GM23338 (cell line): ENCODE measurements around the gene SNX11. TPM values are rescaled to one million over a fixed set of nuclear protein-coding genes. Genes with fewer than 3 reads are reported as not detected.

Experiments used
- ATAC-seq: fragments of 200-7000 bp; cut with Tn5 transposase; 3 replicates; pipeline ENCODE4 v1.9.1; 2020
- DNase-seq: peaks from one replicate; pipeline ENCODE4 v3.0.0-alpha.2; 2015; ENCODE audit warnings: low spot score
- H2AFZ ChIP-seq: fragments of 200-600 bp; sonication (generic); 2 replicates; pipeline ENCODE4 v1.8.0; 2016; ENCODE audit warnings: antibody characterized with exemption, mild to moderate bottlenecking, moderate library complexity
- H3F3A ChIP-seq: fragments of 200-600 bp; sonication (generic); replicated peaks from 2 replicates; pipeline ENCODE4 v1.8.0; 2017; ENCODE audit warnings: antibody characterized with exemption, mixed run types, low read depth
- H3K27ac ChIP-seq: fragments of 200-600 bp; sonication (generic); 2 replicates; pipeline ENCODE4 v1.6.1; 2016; ENCODE audit warnings: low read depth
- H3K27me3 ChIP-seq: fragments of 200-600 bp; sonication (generic); 2 replicates; pipeline ENCODE4 v1.8.0; 2016; ENCODE audit warnings: mild to moderate bottlenecking, mixed run types, moderate library complexity; ENCODE audit not compliant: insufficient read depth
- H3K36me3 ChIP-seq: fragments of 200-600 bp; sonication (generic); 2 replicates; pipeline ENCODE4 v1.8.0; 2016; ENCODE audit warnings: mild to moderate bottlenecking; ENCODE audit not compliant: insufficient read depth
- H3K4me1 ChIP-seq: fragments of 200-600 bp; sonication (generic); 2 replicates; pipeline ENCODE4 v1.8.0; 2016; ENCODE audit warnings: mild to moderate bottlenecking, moderate library complexity; ENCODE audit not compliant: insufficient read depth
- H3K4me2 ChIP-seq: fragments of 200-600 bp; sonication (generic); 2 replicates; pipeline ENCODE4 v1.7.1; 2017; ENCODE audit warnings: mixed run types
- H3K4me3 ChIP-seq: fragments of 200-600 bp; sonication (generic); 2 replicates; pipeline ENCODE4 v1.6.1; 2016; ENCODE audit warnings: mixed run types
- H3K79me2 ChIP-seq: fragments of 200-600 bp; sonication (generic); replicated peaks from 2 replicates; pipeline ENCODE4 v1.8.0; 2017; ENCODE audit warnings: mild to moderate bottlenecking; ENCODE audit not compliant: insufficient read depth
- H3K9me2 ChIP-seq: fragments of 200-600 bp; sonication (generic); 2 replicates; pipeline ENCODE4 v1.8.0; 2017; ENCODE audit not compliant: insufficient read depth
- H4K20me1 ChIP-seq: fragments of 200-600 bp; sonication (generic); replicated peaks from 2 replicates; pipeline ENCODE4 v1.8.0; 2017; ENCODE audit warnings: mild to moderate bottlenecking; ENCODE audit not compliant: insufficient read depth
- H3K27ac Mint-ChIP-seq: 2 replicates; pipeline ENCODE4 v1.8.0; 2020; ENCODE audit warnings: inconsistent platforms, mild to moderate bottlenecking, moderate library complexity, mixed read lengths
- H3K27me3 Mint-ChIP-seq: 3 replicates; pipeline ENCODE4 v1.8.0; 2022; ENCODE audit warnings: low read depth, mild to moderate bottlenecking, moderate library complexity, mixed read lengths, inconsistent platforms; ENCODE audit not compliant: insufficient read depth, poor library complexity
- H3K36me3 Mint-ChIP-seq: 3 replicates; pipeline ENCODE4 v1.8.0; 2021; ENCODE audit warnings: low read depth, mild to moderate bottlenecking, inconsistent platforms, moderate library complexity, mixed read lengths
- H3K4me1 Mint-ChIP-seq: 3 replicates; pipeline ENCODE4 v1.8.0; 2020; ENCODE audit warnings: mild to moderate bottlenecking, inconsistent platforms, mixed read lengths
- H3K4me3 Mint-ChIP-seq: 3 replicates; pipeline ENCODE4 v1.8.0; 2021; ENCODE audit warnings: moderate library complexity, mild to moderate bottlenecking, inconsistent platforms, mixed read lengths
- H3K9me3 Mint-ChIP-seq: 3 replicates; pipeline ENCODE4 v1.8.0; 2020; ENCODE audit warnings: moderate library complexity, mild to moderate bottlenecking, inconsistent platforms, mixed read lengths
- CREB1 ChIP-seq: fragments of 250-450 bp; sonication (Bioruptor Pico); IDR thresholded peaks from 2 replicates; pipeline ENCODE4 v1.5.0; 2020; ENCODE audit warnings: low read depth, mild to moderate bottlenecking, moderate library complexity
- ETS1 ChIP-seq: IDR thresholded peaks from 2 replicates; pipeline ENCODE4 v1.6.1; 2016; ENCODE audit warnings: antibody characterized with exemption
- EZH2 ChIP-seq: fragments of 200-600 bp; sonication (generic); IDR thresholded peaks from one replicate; pipeline ENCODE4 v1.8.0; 2017; ENCODE audit warnings: antibody characterized with exemption, mild to moderate bottlenecking, low read depth; ENCODE audit not compliant: unreplicated experiment
- EZH2phosphoT487 ChIP-seq: fragments of 200-600 bp; sonication (generic); IDR thresholded peaks from one replicate; pipeline ENCODE4 v1.8.1; 2018; ENCODE audit warnings: antibody characterized with exemption; ENCODE audit not compliant: unreplicated experiment
- JUNB ChIP-seq: IDR thresholded peaks from one replicate; pipeline ENCODE4 v1.6.1; 2016; ENCODE audit warnings: antibody characterized with exemption; ENCODE audit not compliant: unreplicated experiment
- NANOG ChIP-seq: IDR thresholded peaks from 2 replicates; pipeline ENCODE4 v1.6.1; 2016; ENCODE audit warnings: antibody characterized with exemption, borderline replicate concordance
- POLR2AphosphoS5 ChIP-seq: IDR thresholded peaks from 2 replicates; pipeline ENCODE4 v1.6.1; 2016; ENCODE audit warnings: antibody characterized with exemption, low read depth
- STAT1 ChIP-seq: IDR thresholded peaks from one replicate; pipeline ENCODE4 v1.6.1; 2016; ENCODE audit warnings: antibody characterized with exemption; ENCODE audit not compliant: unreplicated experiment
- ZNF114 ChIP-seq: fragments of 250-450 bp; sonication (Bioruptor Pico); IDR thresholded peaks from 2 replicates; pipeline ENCODE4 v1.5.0; 2020; ENCODE audit warnings: mild to moderate bottlenecking, moderate library complexity
- ZNF462 ChIP-seq: fragments of 250-450 bp; sonication (Bioruptor Pico); IDR thresholded peaks from 2 replicates; pipeline ENCODE4 v1.5.0; 2020; ENCODE audit warnings: mild to moderate bottlenecking, moderate library complexity
- polyA plus RNA-seq: library from polyadenylated mRNA; unstranded; fragments of >200 nt; fragmentation: Nextera tagmentation; extraction: Ambion mirVana; gene quantifications from 2 replicates; pipeline ENCODE4 v1.2.1, GENCODE V29; 2016
- total RNA-seq: library from RNA; depleted of rRNA; stranded (reverse); fragments of >200 nt; shearing (Covaris generic); gene quantifications from 2 replicates; pipeline ENCODE4 v1.2.3, GENCODE V29; 2014
- TF ChIP-seq, protein P1 (sequence below), 2 experiments: fragments of 200-600 bp in 1 of 2; sonication (generic) in 1 of 2; conservative IDR thresholded peaks; 2 replicates each; pipeline versions ENCODE4 v1.5.1 to v1.6.1; 2016 to 2017; ENCODE audit warnings: antibody characterized with exemption in 2 of 2, low read depth in 2 of 2, mild to moderate bottlenecking in 2 of 2, moderate library complexity in 1 of 2
- TF ChIP-seq, protein P2 (sequence below): IDR thresholded peaks from one replicate; pipeline ENCODE4 v1.6.1; 2018; ENCODE audit warnings: antibody characterized with exemption; ENCODE audit not compliant: unreplicated experiment

The SNX11 gene
- total and polyA plus RNA-seq, 2 experiments from 2014 or later: 7.9 to 16.3 TPM

- Histone ChIP-seq H4K20me1 (no peaks in the 10 kb centered on the region), H3F3A (no peaks in the 10 kb centered on the region; the same call in 1 of the 2 replicates), H3K27me3 (no peaks in the 10 kb centered on the region), H3K4me1 (peaks cover 20% of the 10 kb centered on the region), H3K27ac (no peak overlapping the region), H2AFZ (0 out of 2 replicates have a peak overlapping the region, but pooled peaks have one; percentile 30), H3K79me2 (no peaks in the 10 kb centered on the region), H3K9me2 (no peaks in the 10 kb centered on the region), H3K4me3 (no peak overlapping the region), H3K4me2 (no peak overlapping the region), H3K36me3 (no peaks in the 10 kb centered on the region)
- Mint-ChIP-seq H3K27me3 (peaks cover 11% of the 10 kb centered on the region), H3K27ac (no peak overlapping the region), H3K9me3 (no peaks in the 10 kb centered on the region), H3K4me3 (no peak overlapping the region), H3K4me1 (peaks cover 37% of the 10 kb centered on the region), H3K36me3 (no peaks in the 10 kb centered on the region)
- TF ChIP-seq, protein P1, sequence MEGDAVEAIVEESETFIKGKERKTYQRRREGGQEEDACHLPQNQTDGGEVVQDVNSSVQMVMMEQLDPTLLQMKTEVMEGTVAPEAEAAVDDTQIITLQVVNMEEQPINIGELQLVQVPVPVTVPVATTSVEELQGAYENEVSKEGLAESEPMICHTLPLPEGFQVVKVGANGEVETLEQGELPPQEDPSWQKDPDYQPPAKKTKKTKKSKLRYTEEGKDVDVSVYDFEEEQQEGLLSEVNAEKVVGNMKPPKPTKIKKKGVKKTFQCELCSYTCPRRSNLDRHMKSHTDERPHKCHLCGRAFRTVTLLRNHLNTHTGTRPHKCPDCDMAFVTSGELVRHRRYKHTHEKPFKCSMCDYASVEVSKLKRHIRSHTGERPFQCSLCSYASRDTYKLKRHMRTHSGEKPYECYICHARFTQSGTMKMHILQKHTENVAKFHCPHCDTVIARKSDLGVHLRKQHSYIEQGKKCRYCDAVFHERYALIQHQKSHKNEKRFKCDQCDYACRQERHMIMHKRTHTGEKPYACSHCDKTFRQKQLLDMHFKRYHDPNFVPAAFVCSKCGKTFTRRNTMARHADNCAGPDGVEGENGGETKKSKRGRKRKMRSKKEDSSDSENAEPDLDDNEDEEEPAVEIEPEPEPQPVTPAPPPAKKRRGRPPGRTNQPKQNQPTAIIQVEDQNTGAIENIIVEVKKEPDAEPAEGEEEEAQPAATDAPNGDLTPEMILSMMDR (conservative IDR thresholded peaks at IDR 0.05; ENCODE audit: low read depth in 2 of 2): no peak
- TF ChIP-seq, protein P2, sequence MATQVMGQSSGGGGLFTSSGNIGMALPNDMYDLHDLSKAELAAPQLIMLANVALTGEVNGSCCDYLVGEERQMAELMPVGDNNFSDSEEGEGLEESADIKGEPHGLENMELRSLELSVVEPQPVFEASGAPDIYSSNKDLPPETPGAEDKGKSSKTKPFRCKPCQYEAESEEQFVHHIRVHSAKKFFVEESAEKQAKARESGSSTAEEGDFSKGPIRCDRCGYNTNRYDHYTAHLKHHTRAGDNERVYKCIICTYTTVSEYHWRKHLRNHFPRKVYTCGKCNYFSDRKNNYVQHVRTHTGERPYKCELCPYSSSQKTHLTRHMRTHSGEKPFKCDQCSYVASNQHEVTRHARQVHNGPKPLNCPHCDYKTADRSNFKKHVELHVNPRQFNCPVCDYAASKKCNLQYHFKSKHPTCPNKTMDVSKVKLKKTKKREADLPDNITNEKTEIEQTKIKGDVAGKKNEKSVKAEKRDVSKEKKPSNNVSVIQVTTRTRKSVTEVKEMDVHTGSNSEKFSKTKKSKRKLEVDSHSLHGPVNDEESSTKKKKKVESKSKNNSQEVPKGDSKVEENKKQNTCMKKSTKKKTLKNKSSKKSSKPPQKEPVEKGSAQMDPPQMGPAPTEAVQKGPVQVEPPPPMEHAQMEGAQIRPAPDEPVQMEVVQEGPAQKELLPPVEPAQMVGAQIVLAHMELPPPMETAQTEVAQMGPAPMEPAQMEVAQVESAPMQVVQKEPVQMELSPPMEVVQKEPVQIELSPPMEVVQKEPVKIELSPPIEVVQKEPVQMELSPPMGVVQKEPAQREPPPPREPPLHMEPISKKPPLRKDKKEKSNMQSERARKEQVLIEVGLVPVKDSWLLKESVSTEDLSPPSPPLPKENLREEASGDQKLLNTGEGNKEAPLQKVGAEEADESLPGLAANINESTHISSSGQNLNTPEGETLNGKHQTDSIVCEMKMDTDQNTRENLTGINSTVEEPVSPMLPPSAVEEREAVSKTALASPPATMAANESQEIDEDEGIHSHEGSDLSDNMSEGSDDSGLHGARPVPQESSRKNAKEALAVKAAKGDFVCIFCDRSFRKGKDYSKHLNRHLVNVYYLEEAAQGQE: no peak
- no peak for TF ChIP-seq EZH2
- no peak for TF ChIP-seq NANOG
- no peak for TF ChIP-seq JUNB
- no peak for TF ChIP-seq STAT1
- no peak for TF ChIP-seq EZH2phosphoT487
- TF ChIP-seq ZNF462: no peak
- no peak for TF ChIP-seq ETS1
- no peak for TF ChIP-seq CREB1 (CRISPR knock-in tag)
- no peak for TF ChIP-seq POLR2AphosphoS5
- no peak for TF ChIP-seq ZNF114
- ATAC-seq: no peak
- DNase-seq: no peak
Measured at GRCh38 chr17:48148029-48148770, 40.6 kb downstream of the SNX11 start.
